Endothelial cell of umbilical vein (primary cell): Measurements from ENCODE around the gene KBTBD3. TPM values are rescaled to one million over a fixed set of nuclear protein-coding genes. Genes with fewer than 3 reads are reported as not detected.

Experiments used
- BruUV-seq: library from RNA; stranded (reverse); fragments of 400-500 nt; replicated peaks from 2 replicates; lab custom pipeline; 2021; lab: Mats Ljungman, UMichigan
- CTCF ChIA-PET: fragments of 300-600, 350-600 bp; sonication (Branson Sonifier 250); formaldehyde crosslinking; loops from one replicate; lab custom pipeline; 2021; ENCODE audit warnings: antibody characterized with exemption, inconsistent platforms; lab: Charles Lee
- POLR2A ChIA-PET: fragments of 300-600, 350-600 bp; sonication (Branson Sonifier 250); formaldehyde crosslinking; loops from one replicate; lab custom pipeline; 2021; ENCODE audit warnings: antibody characterized with exemption, inconsistent platforms; lab: Charles Lee
- DNase-seq: peaks from one replicate; pipeline ENCODE4 v3.0.0-alpha.2; 2011; ENCODE audit warnings: low read depth, low spot score
- FAIRE-seq: peaks from 2 replicates; lab custom pipeline; 2011; peaks lifted over from hg19 to GRCh38; lab: Jason Lieb, UNC
- H2AFZ ChIP-seq: 2 replicates; pipeline ENCODE4 v1.6.0; 2012; ENCODE audit warnings: low read depth, low read length, control low read depth, inconsistent platforms
- H3K27ac ChIP-seq: 2 replicates; pipeline ENCODE4 v1.5.1; 2011; ENCODE audit warnings: low read depth, mild to moderate bottlenecking, control low read depth, low read length, moderate library complexity; ENCODE audit not compliant: insufficient read depth
- H3K27me3 ChIP-seq, 2 experiments: 2 replicates each; pipeline versions ENCODE4 v1.6.0 to v1.6.1; 2011; ENCODE audit warnings: low read length in 2 of 2, mixed read lengths in 1 of 2; ENCODE audit not compliant: control insufficient read depth in 2 of 2, insufficient read depth in 2 of 2
- H3K36me3 ChIP-seq, 2 experiments: 2 replicates in 1 of 2; 3 replicates in 1 of 2; pipeline ENCODE4 v1.5.1; 2011; ENCODE audit warnings: low read length in 2 of 2, mild to moderate bottlenecking in 1 of 2, moderate library complexity in 1 of 2; ENCODE audit not compliant: control insufficient read depth in 2 of 2, insufficient read depth in 2 of 2; ENCODE audit errors: extremely low read depth in 1 of 2
- H3K4me1 ChIP-seq: 3 replicates; pipeline ENCODE4 v1.5.1; 2011; ENCODE audit warnings: mild to moderate bottlenecking, low read length; ENCODE audit not compliant: control insufficient read depth, insufficient read depth; ENCODE audit errors: extremely low read depth
- H3K4me2 ChIP-seq: 2 replicates; pipeline ENCODE4 v1.6.1; 2011; ENCODE audit warnings: low read length, control low read depth, mixed read lengths; ENCODE audit not compliant: insufficient read depth
- H3K4me3 ChIP-seq, 3 experiments: fragments of 200-600 bp in 1 of 3; sonication (generic), shearing (Covaris generic) in 1 of 3; replicated peaks in 1 of 3; 2 replicates each; pipeline ENCODE4 v1.5.1; 2011 to 2016; ENCODE audit warnings: control low read depth in 3 of 3, low read length in 3 of 3, mild to moderate bottlenecking in 2 of 3, inconsistent platforms in 1 of 3, low read depth in 1 of 3, moderate library complexity in 1 of 3; ENCODE audit not compliant: insufficient read depth in 1 of 3
- H3K79me2 ChIP-seq: 2 replicates; pipeline ENCODE4 v1.6.0; 2012; ENCODE audit warnings: low read length, inconsistent platforms; ENCODE audit not compliant: control insufficient read depth, insufficient read depth
- H3K9ac ChIP-seq: replicated peaks from 2 replicates; pipeline ENCODE3; 2011; ENCODE audit warnings: low read length, control low read depth; ENCODE audit not compliant: insufficient read depth; ENCODE audit errors: extremely low read depth
- H3K9me1 ChIP-seq: replicated peaks from 3 replicates; pipeline ENCODE4 v1.6.0; 2011; ENCODE audit warnings: mild to moderate bottlenecking, low read length; ENCODE audit not compliant: control insufficient read depth, insufficient read depth; ENCODE audit errors: extremely low read depth
- H3K9me3 ChIP-seq: replicated peaks from 2 replicates; pipeline ENCODE4 v1.5.1; 2012; ENCODE audit warnings: low read length, inconsistent platforms; ENCODE audit not compliant: control insufficient read depth, insufficient read depth
- H4K20me1 ChIP-seq: replicated peaks from 2 replicates; pipeline ENCODE3; 2011; ENCODE audit warnings: mild to moderate bottlenecking, low read length; ENCODE audit not compliant: control insufficient read depth, insufficient read depth; ENCODE audit errors: extremely low read depth
- CTCF ChIP-seq, 2 donors: IDR thresholded peaks; 1 replicate in 1 of 2; 2 replicates in 1 of 2; pipeline ENCODE4 v1.5.1; 2011; ENCODE audit warnings: low read length in 2 of 2, mild to moderate bottlenecking in 2 of 2, moderate library complexity in 2 of 2, control low read depth in 1 of 2, inconsistent platforms in 1 of 2, low read depth in 1 of 2; ENCODE audit not compliant: insufficient read depth in 1 of 2; ENCODE audit errors: extremely low read depth in 1 of 2
- EZH2 ChIP-seq: IDR thresholded peaks from 2 replicates; pipeline ENCODE4 v1.6.1; 2012; ENCODE audit warnings: borderline replicate concordance, low read depth, mild to moderate bottlenecking, moderate library complexity, low read length, inconsistent platforms; ENCODE audit not compliant: severe bottlenecking
- FOS ChIP-seq: IDR thresholded peaks from 2 replicates; pipeline ENCODE4 v1.6.1; 2011; ENCODE audit warnings: mild to moderate bottlenecking, low read length, moderate library complexity, borderline replicate concordance; ENCODE audit not compliant: insufficient read depth
- GATA2 ChIP-seq: IDR thresholded peaks from 2 replicates; pipeline ENCODE4 v1.7.0; 2011; ENCODE audit warnings: low read depth, mild to moderate bottlenecking, moderate library complexity, mixed read lengths, low read length; ENCODE audit not compliant: insufficient read length, insufficient read depth
- JUN ChIP-seq: IDR thresholded peaks from 2 replicates; pipeline ENCODE4 v1.6.1; 2011; ENCODE audit warnings: borderline replicate concordance, low read depth; ENCODE audit not compliant: insufficient read length, insufficient read depth
- MAX ChIP-seq: IDR thresholded peaks from 2 replicates; pipeline ENCODE4 v1.6.1; 2011; ENCODE audit not compliant: insufficient read depth, insufficient read length
- MYC ChIP-seq: IDR thresholded peaks from one replicate; pipeline ENCODE4 v1.6.1; 2011; ENCODE audit warnings: mild to moderate bottlenecking, low read depth, low read length
- POLR2A ChIP-seq: IDR thresholded peaks from 2 replicates; pipeline ENCODE4 v1.6.1; 2012; ENCODE audit warnings: low read depth, mild to moderate bottlenecking, control low read depth, low read length
- POLR2AphosphoS5 ChIP-seq: IDR thresholded peaks from 2 replicates; pipeline ENCODE4 v1.6.1; 2012; ENCODE audit warnings: low read depth, mild to moderate bottlenecking, control low read depth, low read length, moderate library complexity; ENCODE audit not compliant: insufficient read depth
- dilution Hi-C: fragments of 300-500 bp; cut with MboI; formaldehyde crosslinking; loops from one replicate; pipeline ENCODE4 v1.15.0; 2019; ENCODE audit warnings: low sequenced_read_pairs; ENCODE audit not compliant: extremely low pct_ligation_motif_present
- intact Hi-C: fragments of 100-400 bp; cut with micrococcal nuclease; formaldehyde crosslinking; loops from one replicate; pipeline ENCODE4 v1.10.0; 2022
- polyA plus RNA-seq, 4 experiments: library from polyadenylated mRNA; depleted of rRNA in 3 of 4; stranded (reverse) in 3 of 4; unstranded in 1 of 4; fragments of >200 nt; gene quantifications; 2 replicates each; pipeline versions ENCODE4 v1.2.1 to v1.2.3, GENCODE V29; 2011 to 2012; ENCODE audit warnings: missing spikeins in 1 of 4
- total RNA-seq: library from RNA; stranded (reverse); gene quantifications from 2 replicates; pipeline ENCODE4 v1.2.3, GENCODE V29; 2021

KBTBD3 gene
- total and polyA plus RNA-seq, 2 donors (not counting 3 experiments of a cell fraction or from before 2014, with no cell fraction given), result 0.76 to 2.4 TPM

- intact Hi-C loops, result no loop called here
- H3K9me3 ChIP-seq, result no peaks in the 10 kb centered on the region
- H3K27ac ChIP-seq, result no peak overlapping the region
- no peak overlapping the region for H2AFZ ChIP-seq
- no peak for FAIRE-seq
- TF ChIP-seq POLR2A (no peak), MYC (no peak), GATA2 (no peak), FOS (no peak), JUN (no peak), MAX (no peak), POLR2AphosphoS5 (no peak), EZH2 (no peak), CTCF (IDR thresholded peaks at IDR 0.05; ENCODE audit: extremely low read depth in 1 of 2, insufficient read depth in 1 of 2, low read depth in 1 of 2, low read length in 2 of 2) (no peak)
- no peak overlapping the region for H3K4me3 ChIP-seq
- no peaks in the 10 kb centered on the region for H3K9me1 ChIP-seq
- no peaks in the 10 kb centered on the region for H3K79me2 ChIP-seq
- no peak overlapping the region for H3K4me2 ChIP-seq
- dilution Hi-C loops, result no loop called here
- ChIA-PET POLR2A (no interaction called here), CTCF (no interaction called here)
- H4K20me1 ChIP-seq, result no peaks in the 10 kb centered on the region
- H3K9ac ChIP-seq, result no peak overlapping the region
- no peaks in the 10 kb centered on the region for H3K27me3 ChIP-seq
- no peaks in the 10 kb centered on the region for H3K4me1 ChIP-seq
- no peaks in the 10 kb centered on the region for H3K36me3 ChIP-seq
- BruUV-seq, result no TSS peak
- no peak for DNase-seq
Measured at GRCh38 chr11:106051103-106051502, 26.0 kb downstream of the KBTBD3 start.
